Measurements from ENCODE around the gene CTNND2.

Gene CTNND2

DNA sequence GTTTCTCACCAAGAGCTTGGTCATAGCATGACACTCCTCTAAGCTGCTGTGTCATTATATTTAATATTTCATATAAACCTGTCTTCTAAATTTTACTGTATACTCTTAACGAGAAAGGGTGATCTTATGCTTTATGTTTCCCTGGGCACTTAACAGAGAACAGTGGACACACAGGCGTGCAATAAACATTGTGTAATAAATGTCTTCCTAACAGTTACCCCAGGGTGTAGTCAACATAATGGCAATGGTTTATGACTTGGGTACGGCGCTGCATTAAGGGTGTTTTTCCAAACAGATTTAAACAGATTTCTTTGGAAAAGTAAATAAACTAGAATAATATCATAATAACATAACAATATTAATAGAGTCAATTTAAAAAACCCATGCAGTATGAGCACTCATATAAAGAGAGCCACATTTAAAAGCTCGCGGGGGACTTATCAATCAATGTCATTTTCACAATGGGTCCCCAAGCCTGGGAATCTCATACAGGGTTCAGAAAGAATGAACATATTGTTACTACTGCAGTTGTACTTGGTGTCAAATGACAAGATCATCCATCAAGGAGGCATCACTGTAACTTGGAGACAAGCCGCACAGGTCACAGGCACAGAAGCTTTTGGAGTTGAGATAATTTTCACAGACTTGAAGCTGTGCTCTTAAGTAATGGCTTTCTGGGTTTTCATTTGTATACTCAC lies 376.4 kb downstream of the CTNND2 start:
- no peak for DNase-seq (ENCODE audit: low read depth in 1 of 2, low spot score in 1 of 2)

DNA sequence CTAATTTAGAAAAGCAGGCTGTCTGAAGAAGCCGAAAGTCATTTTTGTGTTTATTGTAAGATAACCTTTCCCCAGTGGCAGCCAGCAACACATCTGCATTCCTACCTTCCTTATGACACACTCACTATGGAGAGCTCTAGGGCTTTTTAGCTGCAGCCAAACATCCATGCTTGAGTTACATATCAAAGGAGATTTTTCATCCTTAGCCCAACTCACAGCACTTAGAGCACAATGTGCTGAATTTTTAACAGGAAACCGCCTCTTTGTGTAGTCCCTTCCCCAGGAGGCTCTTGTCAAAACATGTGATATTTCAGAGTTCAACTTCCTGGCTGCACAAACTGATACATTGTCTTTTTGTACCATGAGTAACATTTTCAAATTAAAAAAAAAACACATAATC lies 379.2 kb downstream of the CTNND2 start:
- DNase-seq (ENCODE audit: low read depth in 1 of 2, low spot score in 1 of 2): no peak

DNA sequence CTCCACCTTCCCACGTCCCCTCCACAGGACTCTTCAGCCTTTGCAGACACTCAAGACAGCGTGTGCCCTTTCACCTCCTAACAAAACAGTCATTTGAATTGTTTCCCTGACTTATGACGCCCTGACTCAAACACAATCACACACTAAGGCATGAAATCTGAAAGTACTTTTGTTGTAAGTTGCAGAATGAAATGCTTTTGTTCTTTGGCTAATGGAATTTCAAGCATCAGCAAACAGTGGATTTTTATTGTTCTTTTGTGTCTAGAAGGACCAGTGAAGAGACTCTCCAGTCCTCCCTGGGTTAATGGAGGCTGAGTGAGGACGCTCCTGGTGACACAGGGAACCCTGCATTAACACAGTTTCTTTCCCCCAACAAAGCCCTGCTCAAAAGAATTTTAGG lies 380.1 kb downstream of the CTNND2 start:
- no peak for DNase-seq (ENCODE audit: low read depth in 1 of 2, low spot score in 1 of 2)

GRCh38 chr5:11522796-11523195 lies 381.4 kb downstream of the CTNND2 start:
- DNase-seq (ENCODE audit: low read depth in 1 of 2, low spot score in 1 of 2): no peak

DNA sequence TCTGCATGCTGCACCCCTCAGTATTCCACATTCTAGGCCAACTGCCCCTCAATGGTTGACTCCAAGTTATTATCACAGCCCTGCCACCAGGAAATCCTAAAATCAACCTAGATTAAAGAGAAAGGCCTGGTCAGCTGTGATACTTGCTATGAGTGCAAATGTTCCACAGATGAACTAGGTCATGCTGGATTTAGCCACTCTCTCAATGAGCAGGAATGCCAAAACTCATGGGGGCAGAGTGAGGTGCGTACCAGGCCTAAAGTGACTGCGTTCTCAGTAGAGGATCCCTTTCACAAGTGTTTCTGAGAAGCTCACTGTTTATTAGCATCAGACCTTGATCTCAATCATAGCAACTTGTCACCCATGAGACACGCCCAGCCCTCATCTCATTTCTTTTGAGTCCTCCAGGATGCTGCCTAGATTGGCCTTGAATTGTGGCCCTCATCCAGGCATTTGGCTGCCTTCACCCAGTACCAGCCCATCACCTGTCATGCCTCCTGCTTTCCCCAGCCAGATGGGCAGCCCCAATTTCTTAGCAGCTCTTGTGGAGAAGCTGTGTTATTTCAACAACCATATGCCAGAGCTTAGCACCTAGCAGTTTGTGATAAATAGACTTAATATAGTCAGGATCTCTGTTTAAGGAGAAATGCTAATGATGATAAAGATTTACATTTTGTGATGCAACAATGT lies 383.9 kb downstream of the CTNND2 start:
- DNase-seq (ENCODE audit: low read depth in 1 of 2, low spot score in 1 of 2): no peak

- DNase-seq (ENCODE audit: low read depth in 1 of 2, low spot score in 1 of 2): no peak
These were observed 385.0 kb downstream of the CTNND2 start for GRCh38 chr5:11519236-11519635.

- no peak for DNase-seq (ENCODE audit: low read depth in 1 of 2, low spot score in 1 of 2)
These were observed 385.6 kb downstream of the CTNND2 start for GRCh38 chr5:11518676-11519075.

- no peak for DNase-seq (ENCODE audit: low read depth in 1 of 2, low spot score in 1 of 2)
These were observed 389.4 kb downstream of the CTNND2 start for GRCh38 chr5:11514705-11515432.

GRCh38 chr5:11511878-11512277 lies 392.4 kb downstream of the CTNND2 start:
- DNase-seq (ENCODE audit: low read depth in 1 of 2, low spot score in 1 of 2): no peak

GRCh38 chr5:11510889-11511288 lies 393.4 kb downstream of the CTNND2 start:
- DNase-seq (ENCODE audit: low read depth in 1 of 2, low spot score in 1 of 2): no peak

DNA sequence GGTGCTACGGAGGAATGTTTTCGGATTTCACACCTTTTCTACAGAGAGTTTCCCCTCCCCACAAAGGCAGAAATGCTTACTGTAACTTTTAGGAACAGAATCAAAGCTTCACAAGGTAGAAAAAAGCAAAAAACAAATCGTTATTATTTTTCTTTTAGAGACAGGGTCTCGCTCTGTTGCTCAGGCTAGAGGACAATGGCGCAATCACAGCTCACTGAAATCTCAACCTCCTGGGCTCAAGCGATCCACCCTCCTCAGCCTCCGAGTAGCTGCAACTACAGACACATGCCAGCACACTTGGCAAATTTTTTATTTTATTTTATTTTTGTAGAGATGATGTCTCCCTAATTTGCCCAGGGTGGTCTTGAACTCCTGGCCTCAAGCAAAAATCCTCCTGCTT lies 394.5 kb downstream of the CTNND2 start:
- no peak for DNase-seq (ENCODE audit: low read depth in 1 of 2, low spot score in 1 of 2)

DNA sequence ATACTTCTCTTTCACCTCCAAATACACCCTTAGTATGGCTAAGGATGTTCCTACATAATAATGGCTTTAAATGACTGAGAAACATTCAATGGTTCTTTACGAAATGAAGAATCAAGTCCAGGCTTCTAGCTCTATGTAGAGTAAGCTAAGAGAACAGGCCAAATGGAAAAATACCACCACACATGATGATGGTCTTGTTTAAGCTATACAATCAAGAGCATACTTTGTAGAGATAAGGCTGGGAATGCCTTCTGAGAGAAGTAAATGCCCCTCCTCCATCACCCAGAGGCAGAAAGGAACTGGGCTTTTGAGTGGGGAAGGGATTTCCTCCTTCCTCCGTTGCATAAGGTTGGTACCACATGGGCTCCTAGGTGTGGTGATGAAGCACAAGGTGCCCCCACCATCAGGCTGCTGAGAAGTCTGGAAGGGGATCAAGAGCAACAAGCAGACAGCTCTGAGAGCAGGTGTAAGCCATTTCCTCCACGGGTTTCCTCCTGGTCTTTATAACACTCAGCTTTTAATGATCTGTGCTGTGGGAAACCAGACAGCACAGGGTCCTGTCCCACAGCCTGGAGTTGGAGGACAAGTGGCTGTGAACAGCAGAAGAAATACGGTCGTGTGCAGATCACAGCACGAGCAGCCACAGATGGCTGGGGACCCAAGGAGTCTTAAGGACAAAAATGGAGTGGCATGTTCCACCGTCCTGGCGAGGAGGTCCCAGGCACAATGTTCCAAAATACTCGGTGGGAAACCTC lies 396.9 kb downstream of the CTNND2 start:
- DNase-seq (ENCODE audit: low read depth in 1 of 2, low spot score in 1 of 2): no peak

DNA sequence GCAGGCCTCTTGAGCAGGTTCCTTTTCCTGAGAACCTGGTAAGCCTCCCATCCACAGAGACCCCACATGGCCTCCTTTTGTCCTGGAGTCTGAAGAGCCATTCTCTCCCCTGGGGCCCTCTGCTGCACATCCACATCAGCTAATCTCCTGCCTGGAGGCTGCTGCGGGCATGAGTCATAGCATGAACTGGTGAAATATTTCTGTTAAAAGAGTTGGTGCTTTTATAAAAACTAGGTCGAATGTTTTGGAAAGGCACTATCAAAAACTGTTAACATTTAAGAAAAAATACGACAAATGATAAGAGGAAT lies 399.4 kb downstream of the CTNND2 start:
- DNase-seq (ENCODE audit: low read depth in 1 of 2, low spot score in 1 of 2): no peak

- DNase-seq (ENCODE audit: low read depth in 1 of 2, low spot score in 1 of 2): no peak
These were observed 400.0 kb downstream of the CTNND2 start for GRCh38 chr5:11504065-11504885.

GRCh38 chr5:11502783-11503182 lies 401.5 kb downstream of the CTNND2 start:
- no peak for DNase-seq (ENCODE audit: low read depth in 1 of 2, low spot score in 1 of 2)

DNA sequence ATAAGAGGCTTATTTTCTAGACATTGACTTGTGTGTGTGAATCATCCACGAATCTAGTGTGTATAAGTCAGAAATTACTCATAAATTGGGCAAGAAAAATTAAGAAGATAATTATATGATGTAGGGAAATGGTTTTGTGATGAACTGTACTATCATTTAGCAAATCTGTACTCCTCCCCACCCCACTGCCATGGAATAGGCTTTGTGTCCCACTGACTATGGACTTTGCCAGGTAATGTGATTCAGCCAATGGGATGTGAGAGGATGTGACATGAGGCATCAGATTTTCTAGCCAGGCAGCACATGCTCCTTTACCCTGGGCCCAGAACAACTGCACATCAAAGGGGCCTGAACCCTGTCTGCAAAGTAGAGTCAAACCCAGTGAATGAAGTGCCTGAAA lies 406.6 kb downstream of the CTNND2 start:
- no peak for DNase-seq (ENCODE audit: low read depth in 1 of 2, low spot score in 1 of 2)

DNA sequence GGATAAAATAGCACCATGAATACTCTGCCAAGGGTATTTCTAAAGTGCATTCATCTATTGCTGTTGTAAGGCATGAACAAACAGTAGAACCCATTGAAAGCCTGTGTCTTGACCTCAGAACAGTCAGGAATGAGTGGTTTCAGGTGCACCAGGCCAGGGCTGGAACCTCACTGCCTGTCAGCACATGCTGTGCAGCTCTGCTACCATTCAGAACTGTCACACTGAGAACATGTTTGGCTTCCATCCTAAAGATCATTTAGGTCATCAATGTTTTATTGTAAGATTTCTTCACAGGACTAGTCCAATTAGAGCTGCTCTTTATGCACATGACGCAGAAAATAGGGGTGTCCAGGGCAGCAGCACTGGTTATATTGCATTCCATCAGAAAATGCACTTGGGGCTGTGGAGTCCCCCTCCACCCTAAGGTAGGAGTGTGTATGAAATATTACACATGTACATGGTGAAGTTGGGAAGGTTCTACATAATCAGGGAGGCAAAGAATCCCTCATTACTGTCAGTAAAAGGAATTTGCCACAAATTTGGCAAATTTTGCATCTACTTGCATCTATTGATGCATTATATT lies 408.0 kb downstream of the CTNND2 start:
- DNase-seq (ENCODE audit: low read depth in 1 of 2, low spot score in 1 of 2): no peak

DNA sequence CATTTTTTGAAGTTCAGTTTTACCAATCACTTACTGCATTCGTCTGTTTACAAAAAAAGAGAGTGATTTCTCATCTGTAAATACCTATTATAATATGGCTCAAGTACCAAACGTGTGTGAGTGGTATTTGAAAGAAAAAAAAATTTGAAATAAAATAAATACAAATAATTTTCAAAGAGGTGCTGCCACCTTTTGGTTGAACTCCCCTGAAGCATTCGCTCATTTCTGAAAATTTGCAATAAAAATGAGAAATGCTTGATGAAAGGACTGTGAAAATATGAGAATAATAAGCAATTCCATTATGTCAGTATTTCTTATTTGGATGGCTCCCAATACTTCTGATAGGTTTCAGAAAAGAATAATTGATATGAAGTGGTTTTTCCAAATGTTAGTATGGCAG lies 409.9 kb downstream of the CTNND2 start:
- no peak for DNase-seq (ENCODE audit: low read depth in 1 of 2, low spot score in 1 of 2)

DNA sequence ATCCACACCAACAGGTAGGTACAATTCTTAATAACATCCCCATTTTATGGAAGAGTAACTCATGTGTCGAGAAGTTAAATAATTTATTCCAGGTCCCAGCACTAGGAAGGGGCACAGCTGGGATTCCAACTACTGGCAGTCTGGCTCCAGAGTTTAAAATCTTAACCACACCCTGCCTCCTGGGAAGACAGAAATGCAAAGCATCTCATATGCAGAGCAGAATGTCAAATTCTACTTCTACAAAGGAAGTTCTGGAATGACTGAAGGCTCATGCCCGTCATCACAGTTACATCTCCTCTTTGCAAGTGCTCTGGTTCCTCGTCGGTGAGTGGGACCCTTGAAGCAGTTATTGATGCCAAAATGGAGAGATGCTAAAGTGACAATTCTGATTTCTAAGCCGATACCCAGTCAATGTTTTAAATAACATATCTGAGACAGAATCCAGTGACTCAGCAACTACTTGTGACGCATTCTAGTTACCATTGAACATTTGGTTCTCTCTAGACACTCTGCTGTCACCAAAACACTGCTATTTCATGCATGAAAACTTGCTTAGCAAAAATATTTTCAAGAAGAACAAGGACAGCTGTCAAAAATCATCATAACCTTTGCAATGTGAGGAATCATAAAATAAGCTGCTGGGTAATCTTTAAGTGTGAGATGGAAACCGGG lies 412.7 kb downstream of the CTNND2 start:
- DNase-seq (ENCODE audit: low read depth in 1 of 2, low spot score in 1 of 2): no peak

GRCh38 chr5:11483630-11484029 lies 420.6 kb downstream of the CTNND2 start:
- no peak for DNase-seq (ENCODE audit: low read depth in 1 of 2, low spot score in 1 of 2)

Data from activated T-helper 1 cell treated with anti-CD3 and anti-CD28 coated beads, Interleukin-2, amount 50 U/mL, for 16 hours (primary cell).